Activated T-cell treated with anti-CD3 and anti-CD28 coated beads, Interleukin-2, amount 50 U/mL, for 72 hours (primary cell): ENCODE data around the gene DNASE1L1. TPM values are rescaled to one million over a fixed set of nuclear protein-coding genes. Genes with fewer than 3 reads are reported as not detected.

Source experiments
- ATAC-seq, 2 donors: fragments of 150-1000 bp; cut with Tn5 transposase; replicated peaks in 1 of 2; 2 replicates each; pipeline ENCODE4 v1.10.0; 2021; ENCODE audit warnings: moderate library complexity in 2 of 2, mild to moderate bottlenecking in 1 of 2
- DNase-seq, 2 donors: peaks; one replicate each; pipeline ENCODE4 v3.0.0; 2021 to 2022; ENCODE audit warnings: mixed read lengths in 1 of 2
- H3K27ac Mint-ChIP-seq: one replicate; pipeline ENCODE4 v1.8.0; 2022; ENCODE audit warnings: mild to moderate bottlenecking, moderate library complexity, mixed read lengths
- H3K27me3 Mint-ChIP-seq: one replicate; pipeline ENCODE4 v1.8.0; 2022; ENCODE audit warnings: low read depth, mixed read lengths
- H3K36me3 Mint-ChIP-seq, 2 donors: one replicate each; pipeline ENCODE4 v1.8.0; 2022; ENCODE audit warnings: mixed read lengths in 2 of 2, mild to moderate bottlenecking in 1 of 2; ENCODE audit not compliant: insufficient read depth in 2 of 2
- H3K4me1 Mint-ChIP-seq: one replicate; pipeline ENCODE4 v1.8.0; 2022; ENCODE audit warnings: low read depth, mixed read lengths
- H3K4me3 Mint-ChIP-seq, 2 donors: one replicate each; pipeline ENCODE4 v1.8.0; 2022; ENCODE audit warnings: mild to moderate bottlenecking in 2 of 2, mixed read lengths in 2 of 2, moderate library complexity in 2 of 2
- H3K9me3 Mint-ChIP-seq, 2 donors: one replicate each; pipeline ENCODE4 v1.8.0; 2022; ENCODE audit warnings: mixed read lengths in 2 of 2
- total RNA-seq, 2 donors: library from RNA; stranded (reverse); gene quantifications; one replicate each; pipeline ENCODE4 v1.2.3, GENCODE V29; 2022

The DNASE1L1 gene
- total RNA-seq, 2 donors from 2014 or later: 9.3 to 11.4 TPM

GRCh38 chrX:154359362-154360154 lies 49.5 kb downstream of the DNASE1L1 start:
- H3K4me1 Mint-ChIP-seq: peaks cover 18% of the 10 kb centered on the region

GRCh38 chrX:154358829-154359228 lies 50.2 kb downstream of the DNASE1L1 start:
- Mint-ChIP-seq H3K9me3 (no peaks in the 10 kb centered on the region), H3K36me3 (peaks cover 1 to 5% of the 10 kb centered on the region in 2 donors), H3K4me1 (peaks cover 18% of the 10 kb centered on the region), H3K4me3 (no peak overlapping the region), H3K27me3 (no peaks in the 10 kb centered on the region), H3K27ac (no peak overlapping the region)
- DNase-seq (no peak), ATAC-seq (no peak)

More at GRCh38 chrX:154359362-154360154, 49.5 kb downstream of the DNASE1L1 start:
- no peak for ATAC-seq
- DNase-seq: no peak
- Mint-ChIP-seq H3K4me3 (no peak overlapping the region), H3K27me3 (no peaks in the 10 kb centered on the region), H3K36me3 (peaks cover 1 to 5% of the 10 kb centered on the region in 2 donors), H3K9me3 (no peaks in the 10 kb centered on the region), H3K27ac (no peak overlapping the region)

DNA sequence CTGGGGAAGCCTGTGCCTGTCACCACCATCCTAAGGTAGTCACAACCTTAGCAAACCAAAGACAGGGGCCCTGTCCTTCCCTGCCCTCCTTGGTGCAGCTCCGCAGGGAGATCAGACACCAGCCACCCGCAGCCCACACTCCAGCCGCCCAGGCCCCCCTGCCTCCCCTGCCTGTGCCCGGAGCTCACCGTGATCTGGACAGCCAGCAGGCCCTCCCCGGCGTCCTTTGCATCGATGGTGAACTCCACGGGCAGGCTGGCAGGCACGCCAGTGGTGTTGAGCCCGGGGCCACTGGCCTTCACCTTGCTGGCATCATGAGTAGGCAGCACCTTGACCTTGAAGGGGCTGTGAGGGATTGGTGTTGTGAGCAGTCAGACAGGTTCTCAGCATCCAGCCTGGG lies 51.0 kb downstream of the DNASE1L1 start:
- no peaks in the 10 kb centered on the region for H3K27me3 Mint-ChIP-seq
- H3K36me3 Mint-ChIP-seq: peaks cover 1 to 3% of the 10 kb centered on the region in 2 donors
- no peak overlapping the region for H3K27ac Mint-ChIP-seq
- H3K4me3 Mint-ChIP-seq: no peak overlapping the region
- no peak for DNase-seq
- ATAC-seq: no peak
- no peaks in the 10 kb centered on the region for H3K9me3 Mint-ChIP-seq
- peaks cover 18% of the 10 kb centered on the region for H3K4me1 Mint-ChIP-seq

- Mint-ChIP-seq H3K36me3 (peaks cover 1 to 3% of the 10 kb centered on the region in 2 donors), H3K9me3 (no peaks in the 10 kb centered on the region), H3K4me3 (no peak overlapping the region), H3K4me1 (peaks cover 18% of the 10 kb centered on the region), H3K27me3 (no peaks in the 10 kb centered on the region), H3K27ac (no peak overlapping the region)
- ATAC-seq: no peak
- DNase-seq: no peak
Measured at GRCh38 chrX:154357205-154357604, 51.8 kb downstream of the DNASE1L1 start.

DNA sequence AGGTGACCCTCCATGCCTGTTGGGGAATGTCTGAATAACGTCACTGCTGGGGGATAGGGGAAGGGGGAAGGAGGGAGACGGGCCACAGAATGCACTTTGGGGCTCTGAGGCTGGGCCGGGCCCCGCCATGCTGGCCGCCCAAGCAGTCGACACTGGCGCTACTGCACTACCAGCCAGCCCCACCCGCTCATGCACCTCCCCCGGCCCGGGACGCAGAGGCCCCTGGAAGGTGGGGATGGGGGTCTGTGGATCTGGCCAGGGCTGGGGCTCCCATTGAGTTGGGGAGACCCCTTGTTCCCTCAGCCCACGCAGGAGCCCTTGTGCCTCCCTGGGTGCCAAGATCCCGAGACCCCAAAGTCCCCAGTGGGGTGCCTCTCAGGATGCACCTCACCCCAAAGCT lies 52.5 kb downstream of the DNASE1L1 start:
- H3K27ac Mint-ChIP-seq: no peak overlapping the region
- no peaks in the 10 kb centered on the region for H3K27me3 Mint-ChIP-seq
- H3K9me3 Mint-ChIP-seq: no peaks in the 10 kb centered on the region
- H3K36me3 Mint-ChIP-seq: peaks cover 1 to 3% of the 10 kb centered on the region in 2 donors
- ATAC-seq (no peak), DNase-seq (no peak)
- no peak overlapping the region for H3K4me3 Mint-ChIP-seq
- peaks cover 18% of the 10 kb centered on the region for H3K4me1 Mint-ChIP-seq

DNA sequence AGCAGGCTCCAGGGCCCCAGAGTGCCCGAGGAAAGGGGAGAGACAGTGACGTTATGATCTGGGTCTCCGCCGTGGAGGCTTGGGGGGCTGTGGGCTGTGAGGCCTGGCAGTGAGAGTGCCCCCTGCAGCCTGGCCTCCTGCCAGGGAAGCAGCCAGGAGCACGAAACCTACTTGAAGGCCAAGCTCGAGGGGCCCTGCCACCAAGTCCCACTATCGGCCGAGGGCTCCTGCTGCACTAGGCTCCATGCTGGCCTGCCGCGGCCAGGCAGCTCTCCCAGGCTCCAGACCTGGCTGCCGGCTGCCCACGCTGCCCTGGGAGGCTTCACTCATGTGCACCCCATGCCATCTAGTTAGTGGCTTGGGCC lies 53.3 kb downstream of the DNASE1L1 start:
- Mint-ChIP-seq H3K9me3 (no peaks in the 10 kb centered on the region), H3K4me1 (peaks cover 18% of the 10 kb centered on the region), H3K27ac (no peak overlapping the region), H3K27me3 (no peaks in the 10 kb centered on the region), H3K36me3 (peaks cover under 1 to 3% of the 10 kb centered on the region in 2 donors), H3K4me3 (no peak overlapping the region)
- ATAC-seq (no peak), DNase-seq (no peak)

DNA sequence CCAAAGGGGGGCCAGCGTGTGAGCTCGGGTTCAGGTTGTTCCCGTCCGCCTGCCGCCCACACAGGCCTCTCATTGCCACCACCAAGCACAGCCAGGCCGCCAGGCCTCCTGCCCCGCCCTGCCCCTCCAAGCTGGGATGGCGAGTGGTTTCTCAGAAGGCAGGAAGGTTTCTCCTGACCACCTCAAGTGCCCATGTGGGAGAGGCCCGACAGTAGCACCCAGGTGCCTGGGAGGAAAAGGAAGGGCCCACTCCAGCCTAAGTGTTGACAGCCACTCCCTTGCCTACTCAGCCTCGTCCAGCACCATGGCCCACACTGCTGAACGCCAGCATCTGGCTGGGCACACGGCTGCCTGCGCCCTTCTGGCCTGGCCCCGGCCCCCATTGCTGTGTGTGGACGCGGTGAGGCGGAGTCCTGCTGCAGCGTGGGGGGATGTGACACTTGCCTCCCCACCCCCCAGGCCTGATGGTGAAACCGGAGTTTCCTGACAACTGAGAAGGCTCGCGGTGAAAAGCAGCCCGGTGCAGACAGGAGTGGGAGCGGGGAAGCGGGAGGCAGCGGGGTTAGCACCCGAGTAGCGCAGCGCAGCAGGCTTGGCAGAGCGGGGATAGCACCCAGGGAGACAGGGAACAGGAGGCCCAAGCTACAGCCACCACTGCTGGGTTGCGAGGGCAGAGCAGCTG lies 53.8 kb downstream of the DNASE1L1 start:
- H3K27me3 Mint-ChIP-seq: no peaks in the 10 kb centered on the region
- no peak overlapping the region for H3K4me3 Mint-ChIP-seq
- H3K27ac Mint-ChIP-seq: no peak overlapping the region
- no peak for ATAC-seq
- H3K36me3 Mint-ChIP-seq: peaks cover 0 to 3% of the 10 kb centered on the region in 2 donors
- no peak for DNase-seq
- H3K4me1 Mint-ChIP-seq: peaks cover 18% of the 10 kb centered on the region
- H3K9me3 Mint-ChIP-seq: no peaks in the 10 kb centered on the region

- no peak overlapping the region for H3K27ac Mint-ChIP-seq
- H3K4me3 Mint-ChIP-seq: no peak overlapping the region
- H3K4me1 Mint-ChIP-seq: peaks cover 24% of the 10 kb centered on the region
- H3K36me3 Mint-ChIP-seq: peaks cover 0 to 3% of the 10 kb centered on the region in 2 donors
- no peaks in the 10 kb centered on the region for H3K27me3 Mint-ChIP-seq
- DNase-seq: no peak
- ATAC-seq: no peak
- no peaks in the 10 kb centered on the region for H3K9me3 Mint-ChIP-seq
Measured at GRCh38 chrX:154354516-154354915, 54.5 kb downstream of the DNASE1L1 start.

- Mint-ChIP-seq H3K4me1 (peaks cover 29% of the 10 kb centered on the region), H3K4me3 (no peak overlapping the region), H3K27me3 (no peaks in the 10 kb centered on the region), H3K27ac (no peak overlapping the region), H3K36me3 (peaks cover 0 to 3% of the 10 kb centered on the region in 2 donors), H3K9me3 (no peaks in the 10 kb centered on the region)
- ATAC-seq (no peak), DNase-seq (no peak)
Measured at GRCh38 chrX:154354013-154354412, 55.0 kb downstream of the DNASE1L1 start.

DNA sequence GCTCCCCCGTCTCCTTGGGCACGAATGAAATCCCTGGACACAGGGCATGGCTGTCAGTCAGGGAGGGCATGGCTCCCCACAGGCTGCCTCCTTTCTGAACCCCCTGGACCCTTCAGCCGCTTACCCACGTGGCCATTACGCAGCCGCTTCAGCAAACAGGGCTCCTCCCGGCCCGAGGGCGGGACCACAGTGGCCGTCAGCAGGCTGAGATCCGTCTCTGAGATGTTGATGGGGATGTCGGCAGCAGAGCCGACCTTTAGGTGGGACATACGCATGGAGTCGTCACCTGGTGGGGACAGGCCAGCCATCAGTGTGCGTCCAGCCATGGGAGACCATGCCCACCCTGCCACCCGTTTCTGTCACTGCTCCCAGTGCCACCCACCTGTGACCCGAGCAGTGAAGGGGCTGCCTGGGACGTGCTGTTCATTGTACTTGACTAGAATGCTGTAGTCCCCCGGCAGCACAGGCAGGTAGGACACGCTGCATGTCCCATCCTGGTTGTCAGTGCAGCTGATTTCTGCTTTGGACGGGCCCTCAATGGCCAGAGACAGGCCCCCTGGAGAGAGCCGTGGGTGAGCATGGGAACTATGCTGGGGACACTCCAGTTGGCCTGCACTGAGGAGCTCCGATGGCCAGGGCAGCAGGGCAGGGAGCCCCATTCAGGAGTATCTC lies 55.7 kb downstream of the DNASE1L1 start:
- ATAC-seq (no peak), DNase-seq (no peak)
- Mint-ChIP-seq H3K4me3 (no peak overlapping the region), H3K4me1 (peaks cover 25% of the 10 kb centered on the region), H3K27ac (no peak overlapping the region), H3K9me3 (no peaks in the 10 kb centered on the region), H3K36me3 (no peaks in the 10 kb centered on the region), H3K27me3 (no peaks in the 10 kb centered on the region)

DNA sequence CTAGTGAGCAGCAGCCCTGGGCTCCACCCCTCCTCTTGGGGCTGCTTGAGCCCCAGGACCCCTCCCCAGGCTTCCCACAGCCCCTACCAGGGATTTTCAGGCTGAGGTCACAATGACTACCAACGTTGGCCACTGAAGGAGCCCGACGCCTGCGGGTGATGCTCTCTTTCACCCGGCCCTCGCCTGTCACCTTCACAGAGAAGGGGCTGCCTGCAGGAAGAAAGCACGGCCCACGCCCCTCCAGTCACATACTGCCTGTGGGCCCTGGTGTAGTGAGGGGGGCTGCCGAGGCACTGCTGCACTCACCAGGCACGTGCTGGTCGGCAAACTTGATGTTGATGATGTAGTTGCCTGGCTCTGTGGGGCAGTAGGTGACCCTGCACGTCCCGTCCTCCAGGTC lies 56.6 kb downstream of the DNASE1L1 start:
- Mint-ChIP-seq H3K4me3 (no peak overlapping the region), H3K9me3 (no peaks in the 10 kb centered on the region), H3K27me3 (no peaks in the 10 kb centered on the region), H3K4me1 (peaks cover 27% of the 10 kb centered on the region), H3K27ac (no peak overlapping the region), H3K36me3 (peaks cover 0 to 1% of the 10 kb centered on the region in 2 donors)
- ATAC-seq (no peak), DNase-seq (no peak)

- Mint-ChIP-seq H3K9me3 (no peaks in the 10 kb centered on the region), H3K27ac (no peak overlapping the region), H3K36me3 (peaks cover 0 to 5% of the 10 kb centered on the region in 2 donors), H3K4me1 (peaks cover 30% of the 10 kb centered on the region), H3K4me3 (no peak overlapping the region), H3K27me3 (no peaks in the 10 kb centered on the region)
- DNase-seq: no peak
- no peak for ATAC-seq
Measured at GRCh38 chrX:154352012-154352401, 57.0 kb downstream of the DNASE1L1 start.
